Measurements from ENCODE around the gene ABCF2.

The ABCF2 gene

DNA sequence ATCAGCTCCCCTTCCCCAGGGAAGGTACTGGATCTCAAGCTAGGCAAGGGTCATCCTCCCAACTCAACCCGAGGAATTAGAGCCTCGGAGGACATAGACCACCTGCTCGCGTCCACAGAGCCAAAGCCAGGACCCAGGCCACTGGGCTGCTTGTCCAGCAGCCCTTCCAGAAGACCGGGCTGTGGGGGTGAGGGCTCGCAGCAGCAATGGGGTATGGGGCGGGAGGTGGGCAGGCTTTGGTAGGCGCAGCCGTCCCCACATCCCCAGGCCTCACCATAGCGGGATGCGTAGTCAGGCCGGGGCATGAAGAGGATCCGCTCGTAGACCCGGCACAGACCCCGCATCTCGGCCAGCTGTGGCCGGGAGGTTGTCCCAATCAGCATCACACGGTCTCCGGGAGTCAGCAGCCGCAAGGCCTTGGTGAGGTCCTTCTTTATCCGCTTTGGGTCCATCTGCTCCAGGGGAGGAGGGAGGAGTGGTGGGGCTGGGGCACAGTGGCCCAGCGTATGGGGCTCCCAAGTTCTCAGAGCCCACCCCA, 34.9 kb downstream of the ABCF2 start:
- DNase-seq, result no peak

DNA sequence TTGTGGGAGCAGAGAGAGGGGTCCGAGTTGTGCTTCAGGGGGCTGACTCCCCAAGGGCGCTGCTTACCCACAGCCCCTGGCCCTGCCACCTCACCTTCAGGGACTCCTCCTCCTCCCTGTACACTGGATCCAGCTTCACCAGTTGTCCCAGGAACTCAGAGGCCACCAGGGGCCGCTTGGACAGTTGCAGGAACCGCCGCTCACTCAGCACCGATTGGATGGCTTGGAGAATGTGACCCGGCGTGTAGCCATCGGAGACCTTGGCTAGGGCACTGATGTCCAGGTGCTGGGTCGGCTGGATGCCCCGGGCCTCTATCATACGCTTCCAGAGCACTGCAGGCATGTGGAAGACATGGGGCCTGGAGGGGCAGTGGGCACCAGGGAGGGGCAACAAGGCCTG, 35.5 kb downstream of the ABCF2 start:
- no peak for DNase-seq

DNA sequence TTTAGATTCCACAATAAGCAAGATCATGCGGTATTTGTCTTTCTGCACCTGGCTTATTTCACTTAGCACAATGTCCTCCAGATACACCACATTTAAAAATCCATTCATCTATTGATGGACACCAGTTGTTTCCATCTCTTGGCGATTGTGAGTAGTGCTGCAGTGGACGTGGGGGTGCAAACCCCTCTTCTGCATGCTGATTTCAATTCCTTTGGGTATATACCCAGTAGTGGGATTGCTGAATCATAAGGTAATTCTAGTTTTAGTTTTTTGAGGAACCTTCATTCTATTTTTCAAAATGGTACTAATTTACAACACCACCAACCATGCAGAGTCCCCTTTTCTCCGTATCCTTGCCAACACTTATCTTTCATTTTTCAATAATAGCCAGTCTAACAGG, 38.0 kb downstream of the ABCF2 start:
- DNase-seq, result no peak

DNA sequence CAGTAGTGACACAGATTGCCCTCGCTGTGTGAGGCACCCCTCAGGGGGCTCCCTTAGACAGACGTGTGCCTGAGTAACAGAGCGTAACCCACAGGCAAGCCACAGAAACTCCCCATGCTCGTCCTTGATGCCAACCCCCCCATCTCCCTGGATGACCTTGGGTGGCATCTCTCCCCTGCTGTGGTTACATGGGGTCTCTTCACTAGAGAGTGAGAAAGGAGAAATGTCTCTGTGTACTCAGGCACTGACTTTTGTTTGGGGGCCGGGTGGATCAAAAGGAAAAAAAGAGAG, 38.8 kb downstream of the ABCF2 start:
- no peak for DNase-seq

DNA sequence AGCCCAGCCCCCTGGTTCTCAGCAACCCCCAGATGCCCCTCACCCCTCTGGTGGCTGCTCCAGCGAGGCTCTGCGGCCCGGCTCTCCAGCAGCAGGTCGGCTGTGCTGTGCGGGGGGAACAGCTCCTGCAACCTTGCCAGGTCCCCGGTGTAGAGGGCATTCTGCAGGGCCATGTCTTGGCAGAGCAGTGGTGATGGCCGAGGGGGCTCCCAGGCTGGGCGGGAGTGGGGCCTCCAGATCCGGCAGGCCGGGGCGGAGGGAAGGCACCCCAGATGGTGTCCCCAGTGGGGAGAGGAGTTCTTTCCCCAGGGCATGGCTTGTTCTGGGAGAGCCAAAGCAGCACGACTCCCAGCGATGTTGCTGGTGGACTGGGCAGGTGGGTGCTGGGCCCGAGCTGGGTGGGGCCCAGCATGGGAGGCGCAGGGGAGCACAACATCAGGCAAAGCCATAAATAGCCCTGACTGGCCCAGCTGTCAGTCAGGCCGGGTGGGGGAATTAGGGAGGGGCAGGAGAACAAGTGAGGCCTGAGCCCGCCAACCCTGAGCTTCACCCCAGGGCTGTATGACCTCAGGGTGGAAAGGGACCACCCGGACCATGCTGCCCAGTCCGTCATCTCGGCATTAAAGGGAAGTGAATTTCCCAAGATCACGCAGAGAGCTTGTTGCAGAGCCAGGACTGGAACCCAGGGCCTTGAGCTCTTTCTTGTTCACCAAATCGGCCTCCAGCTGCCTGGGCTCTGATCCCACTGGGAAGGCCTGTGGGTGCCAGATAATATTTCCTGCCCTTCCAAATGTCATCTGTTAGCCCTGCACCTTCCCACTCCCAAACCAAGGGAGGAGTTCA, 39.4 kb downstream of the ABCF2 start:
- no peak for DNase-seq

DNA sequence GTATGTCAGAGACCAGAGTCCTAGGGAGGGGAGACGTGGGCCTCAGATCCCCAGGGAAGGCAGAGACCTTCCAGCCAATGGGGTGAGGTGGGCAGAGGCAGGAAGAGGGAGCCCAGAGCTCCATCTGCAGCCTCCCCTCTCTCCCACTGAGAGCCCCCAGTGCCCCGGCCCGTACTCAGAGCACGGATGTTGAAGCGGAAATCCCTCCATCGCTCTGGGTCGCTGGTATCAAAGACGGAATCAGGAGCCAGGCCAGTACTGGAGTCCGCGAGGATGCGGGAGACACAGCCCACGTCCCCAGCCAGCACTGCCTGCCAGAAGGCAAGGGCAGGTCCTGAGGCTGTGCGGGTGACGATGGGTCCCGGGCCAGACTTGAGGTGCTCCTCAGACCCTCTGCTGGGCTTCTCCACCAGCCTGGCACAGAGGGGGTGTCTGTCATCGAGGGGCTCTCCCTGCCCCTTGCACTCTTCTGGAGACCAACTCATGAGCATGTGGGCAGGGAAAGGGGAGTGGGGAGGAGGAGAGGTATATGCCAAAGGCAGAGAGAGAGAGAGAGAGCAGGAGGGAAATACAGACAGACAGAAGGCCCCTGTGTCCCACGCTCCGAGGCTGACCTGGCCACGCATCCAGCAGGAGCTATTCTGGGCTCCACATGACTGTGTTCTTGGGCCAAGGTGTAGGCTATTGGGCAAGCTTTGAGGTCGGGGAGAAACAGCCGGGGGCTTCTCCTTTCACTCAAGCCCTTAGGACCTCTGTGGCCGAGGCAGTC, 40.2 kb downstream of the ABCF2 start, which contains the start of gene ASB10:
ASB10 (minus strand) TSS at position 611 of the 769 bp plus-strand sequence; CDS start at position 491, 120 bp downstream.
- DNase-seq, result no peak

DNA sequence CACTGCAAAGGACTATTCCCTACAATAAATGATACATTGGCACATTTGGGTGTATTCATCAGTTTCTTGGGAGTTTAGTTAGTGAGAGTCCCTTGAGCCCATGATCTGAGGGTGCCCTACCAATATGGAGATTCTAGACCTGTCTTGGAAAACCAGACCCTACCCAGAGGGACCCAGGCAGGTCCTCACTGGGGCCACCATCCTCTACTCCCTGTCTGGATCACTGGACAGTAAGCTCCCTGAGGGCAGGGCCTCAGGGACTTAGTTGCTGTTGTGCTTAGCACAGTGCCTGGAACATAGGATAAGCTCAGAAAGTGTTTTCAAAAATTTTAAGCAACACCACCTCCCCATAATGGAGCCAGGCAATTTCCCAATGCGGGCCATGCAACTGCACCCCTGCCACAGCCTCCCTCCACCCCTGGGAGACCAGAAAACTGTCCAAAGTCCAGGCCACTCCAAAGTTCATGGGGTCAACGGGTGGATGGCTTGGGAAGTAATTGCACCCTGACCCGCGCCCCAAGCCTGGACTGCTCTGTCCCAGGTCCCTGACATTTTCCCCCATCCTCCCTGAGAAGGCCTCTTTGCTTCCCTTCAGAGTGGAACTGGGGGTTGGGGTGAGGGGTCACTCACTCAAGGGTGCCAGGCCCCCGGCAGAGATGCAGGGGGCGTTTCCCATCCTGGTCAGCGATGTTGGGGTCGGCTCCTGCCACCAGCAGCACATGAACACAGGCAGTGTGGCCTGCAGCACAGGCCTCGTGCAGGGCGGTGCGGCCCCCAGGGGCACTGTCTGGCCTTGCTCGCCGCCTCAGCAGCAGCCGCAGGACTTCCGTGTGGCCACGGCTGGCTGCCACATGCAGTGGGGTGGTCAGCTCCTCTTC, 41.0 kb downstream of the ABCF2 start:
- no peak for DNase-seq

DNA sequence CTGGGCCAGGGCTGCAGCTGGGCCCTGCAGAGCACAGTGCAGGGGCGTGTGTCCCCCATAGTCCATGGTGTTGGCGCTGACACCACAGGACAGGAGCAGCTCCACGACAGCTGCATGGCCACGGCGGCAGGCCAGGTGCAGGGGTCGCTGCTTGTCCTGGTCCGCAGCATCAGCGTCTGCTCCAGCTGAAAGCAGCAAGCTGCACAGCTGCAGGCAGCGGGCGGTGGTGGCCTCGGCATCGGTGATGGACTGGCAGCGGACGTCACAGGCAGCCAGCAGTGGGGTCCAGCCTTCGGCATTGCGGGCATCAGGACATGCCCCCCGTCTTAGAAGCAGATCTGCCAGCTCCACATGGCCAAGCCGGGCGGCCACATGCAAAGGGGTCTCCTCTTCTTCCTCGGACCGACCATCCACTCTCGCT, 46.0 kb downstream of the ABCF2 start:
- no peak for DNase-seq

DNA sequence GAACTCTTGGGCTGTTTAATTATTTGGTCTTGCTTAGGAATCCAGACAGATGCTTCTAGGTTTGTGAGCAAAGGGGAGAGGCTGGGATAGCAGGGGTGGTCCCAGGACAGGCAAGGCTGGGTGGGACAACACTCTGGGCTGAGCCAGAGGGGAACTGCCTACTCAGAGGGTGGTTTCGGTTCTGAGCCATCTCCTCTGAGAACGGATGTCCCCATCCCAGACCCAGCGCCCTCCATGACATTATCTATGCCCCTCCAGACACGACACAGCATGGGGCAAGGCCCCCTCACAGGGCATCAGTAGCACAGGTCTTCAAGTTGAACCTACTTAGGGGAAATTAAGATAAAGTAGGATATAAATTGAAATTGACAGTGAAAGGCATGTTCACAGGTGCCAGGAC, 47.1 kb downstream of the ABCF2 start:
- no peak for DNase-seq

DNA sequence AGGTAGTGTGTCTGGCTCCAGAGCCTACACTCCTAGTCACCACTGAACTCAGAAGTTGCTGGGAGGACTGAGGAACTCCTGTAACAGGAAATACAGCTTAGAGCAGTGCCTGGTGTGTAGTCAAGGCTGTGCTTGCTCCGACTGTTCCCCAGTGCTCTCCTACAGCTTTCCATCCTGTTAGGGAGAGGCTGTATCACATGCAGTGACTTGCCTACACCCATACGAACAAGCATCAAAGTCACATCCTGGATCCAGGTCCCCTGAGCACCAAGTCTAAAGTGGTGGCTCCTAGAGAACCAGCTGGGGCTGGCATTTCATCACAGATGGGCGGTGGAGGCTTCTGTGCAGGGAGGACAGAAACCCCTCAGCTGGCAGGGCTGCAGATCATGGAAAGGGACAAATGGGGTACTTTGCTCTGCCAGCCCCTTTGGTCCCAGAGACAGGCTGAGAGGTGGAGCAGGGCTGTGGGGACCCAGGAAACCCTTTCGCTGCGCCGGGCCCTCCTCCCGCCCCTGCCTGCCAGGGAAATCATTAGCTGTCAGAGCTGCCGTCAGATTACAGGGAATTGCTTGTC, 47.6 kb downstream of the ABCF2 start:
- no peak for DNase-seq

DNA sequence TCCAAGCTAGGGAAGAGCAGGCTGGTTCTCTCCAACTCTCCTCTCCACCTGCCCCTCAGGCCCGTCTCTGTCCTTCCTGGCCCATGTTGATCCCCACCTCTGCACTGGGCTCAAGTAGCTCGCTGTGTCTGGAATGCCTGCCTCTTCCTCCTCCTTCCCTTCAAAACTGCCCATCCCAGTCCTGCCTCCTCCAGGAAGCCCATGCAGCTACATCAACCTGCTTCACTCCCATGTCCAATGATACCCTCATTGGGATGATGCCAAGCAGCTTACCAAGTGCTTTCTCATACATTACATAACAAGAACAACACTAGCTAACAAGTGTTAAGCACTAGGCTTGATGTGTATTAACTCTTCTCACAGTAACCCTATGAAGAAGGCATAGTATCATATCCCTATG, 48.2 kb downstream of the ABCF2 start:
- no peak for DNase-seq

DNA sequence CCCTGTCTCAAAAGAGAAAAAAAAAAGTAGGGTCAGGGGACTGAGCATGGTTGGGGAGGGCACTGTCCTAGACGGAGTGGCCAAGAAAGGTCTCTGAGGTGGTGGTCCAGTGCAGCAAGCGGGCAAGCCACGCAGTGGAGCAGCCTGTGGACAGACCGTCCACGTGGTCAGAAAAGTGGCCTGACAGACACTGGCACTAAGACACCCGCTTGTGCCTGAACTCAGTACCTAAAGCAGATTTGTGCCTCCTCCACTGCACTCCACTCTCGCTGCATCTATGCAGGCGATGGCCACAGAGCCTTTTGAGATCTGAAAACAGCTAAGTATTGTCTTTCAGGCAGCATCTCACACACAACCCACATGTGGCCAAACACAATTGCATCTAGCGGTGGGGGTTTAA, 48.8 kb downstream of the ABCF2 start:
- no peak for DNase-seq

DNA sequence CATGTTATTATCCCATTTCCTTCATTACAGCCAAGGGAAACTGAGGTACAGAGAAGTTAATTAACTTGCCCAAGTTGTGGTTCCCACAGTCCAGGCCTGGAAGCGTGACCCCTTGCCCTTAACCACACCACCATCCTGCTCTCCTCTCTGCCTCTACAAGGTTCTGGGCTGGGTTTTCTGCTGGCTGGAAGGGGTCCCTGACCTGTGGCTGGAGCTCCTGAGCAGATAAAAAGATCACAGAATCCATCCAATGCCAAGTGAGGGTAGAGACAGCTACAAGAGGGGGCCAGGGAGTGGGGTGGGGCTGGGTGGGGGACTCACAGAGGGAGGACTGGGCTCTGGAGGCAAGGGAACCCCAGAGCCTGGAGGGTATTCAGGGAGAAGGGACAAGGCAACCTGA, 49.7 kb downstream of the ABCF2 start:
- no peak for DNase-seq

DNA sequence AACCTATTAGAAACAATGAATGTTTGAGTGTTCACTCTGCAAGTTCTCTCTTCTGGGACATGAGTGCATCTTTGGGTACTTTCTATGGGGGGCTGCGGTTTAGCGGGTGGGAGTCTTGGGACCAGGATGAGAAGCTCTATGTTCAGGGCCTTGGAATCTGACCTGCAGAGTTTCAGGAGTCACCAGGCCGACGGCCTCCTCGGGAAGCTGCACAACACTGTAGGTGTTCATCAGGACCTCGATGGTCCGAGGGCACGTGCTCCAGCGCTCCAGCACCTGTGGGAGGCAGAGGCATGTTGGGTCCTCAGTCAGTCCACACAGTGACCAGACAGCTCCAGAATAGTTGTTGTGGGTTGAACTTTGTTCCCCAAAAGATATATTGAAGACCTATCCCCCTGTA, 50.6 kb downstream of the ABCF2 start:
- no peak for DNase-seq

DNA sequence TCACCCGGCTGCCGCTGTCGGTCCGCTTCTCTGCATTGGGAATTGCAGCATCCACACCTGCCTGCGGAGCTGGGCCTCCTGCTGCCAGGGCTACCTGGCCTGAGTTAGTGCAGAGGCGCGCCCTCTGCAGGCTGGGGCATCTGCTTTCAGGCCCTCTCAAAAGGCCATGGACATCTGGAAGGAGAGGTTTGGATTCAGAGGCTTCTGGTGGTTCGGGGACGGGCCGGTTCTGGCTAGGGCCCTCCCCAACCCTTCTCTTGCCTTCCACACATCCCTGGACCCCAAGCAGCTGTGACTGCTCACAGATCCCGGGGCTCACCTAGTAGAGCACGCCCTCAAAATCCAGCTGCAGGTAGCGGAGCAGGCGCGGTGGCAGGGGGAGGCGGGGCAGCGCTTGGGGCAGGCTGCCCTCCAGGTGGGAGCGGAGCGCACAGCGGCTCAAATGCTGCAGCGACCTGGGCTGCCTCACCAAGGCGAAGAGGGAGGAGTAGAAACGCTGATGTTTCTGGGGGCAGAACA, 51.2 kb downstream of the ABCF2 start:
- DNase-seq, result no peak

DNA sequence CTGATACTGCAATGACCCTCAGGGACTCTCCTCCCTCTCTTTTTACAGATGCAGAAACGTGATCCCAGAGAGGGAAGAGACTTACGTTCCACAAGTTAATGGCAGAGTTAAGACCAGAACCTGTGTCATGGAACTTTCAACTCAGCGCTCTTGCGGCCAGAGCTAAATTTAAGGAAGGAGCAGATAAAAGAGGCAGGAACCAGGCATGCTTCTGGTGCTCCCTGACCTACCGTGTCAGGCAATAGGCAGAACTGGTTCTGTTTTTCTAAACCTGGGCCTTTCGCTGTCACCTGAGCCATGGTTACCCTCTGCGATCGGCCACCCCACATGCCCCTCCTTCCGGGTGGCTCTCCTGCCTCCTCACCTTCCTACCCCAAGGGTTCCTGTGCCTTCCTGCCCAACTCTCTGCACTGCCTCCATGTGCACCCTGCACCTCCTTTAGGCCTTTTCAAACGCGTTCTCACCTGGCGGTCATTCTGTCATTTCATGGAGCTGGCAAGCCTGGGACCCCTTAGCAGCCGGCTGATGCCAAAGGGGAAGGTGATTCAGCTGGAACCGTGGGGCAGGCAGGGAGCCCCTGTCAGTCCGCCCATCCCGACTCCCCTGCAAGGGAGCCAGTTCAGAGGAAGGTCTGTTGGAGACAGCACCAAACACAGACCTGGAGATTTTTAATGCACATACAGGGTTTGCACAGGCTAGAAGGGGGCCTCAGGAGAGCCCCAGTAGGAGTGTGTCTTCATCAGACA, 51.8 kb downstream of the ABCF2 start:
- no peak for DNase-seq

DNA sequence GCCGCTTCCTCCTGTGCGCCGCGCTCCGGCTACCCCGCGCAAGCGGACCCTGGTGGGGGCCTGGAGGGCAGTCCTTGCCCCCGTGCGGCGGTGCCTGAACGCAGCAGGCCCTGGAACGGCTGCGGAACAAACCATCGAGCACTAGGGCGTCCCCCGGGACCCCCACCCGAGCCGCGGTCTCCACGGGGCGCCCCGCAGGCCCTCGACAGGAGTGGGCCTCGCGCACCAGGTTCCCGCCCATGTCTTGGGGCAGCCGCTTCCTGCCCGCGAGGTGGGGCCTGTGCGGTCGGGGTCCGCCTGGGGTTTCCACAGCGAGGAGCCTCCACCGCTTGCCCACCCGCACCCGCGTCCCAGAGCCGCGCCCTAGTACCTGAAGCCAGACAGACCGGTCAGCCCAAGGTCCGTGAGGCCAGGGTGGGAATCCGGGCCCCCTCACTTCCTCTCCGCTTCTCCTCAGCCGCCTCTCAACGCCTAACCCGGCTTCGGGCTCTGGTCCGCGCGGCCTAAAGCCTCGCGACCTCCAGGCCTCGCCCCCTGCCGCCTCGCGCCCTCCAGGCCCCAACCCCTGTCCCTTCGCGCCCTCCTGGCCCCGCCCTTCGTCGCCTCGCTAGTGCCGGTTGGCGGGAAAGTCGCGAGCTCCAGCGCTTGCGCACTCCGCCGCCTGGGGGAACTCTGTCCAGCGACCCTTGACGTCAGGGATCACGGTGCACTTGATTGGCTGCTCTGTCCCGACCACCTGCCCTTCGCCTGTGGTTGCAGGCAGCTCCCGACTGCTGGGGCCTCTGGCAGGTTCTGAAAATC, 52.6 kb downstream of the ABCF2 start:
- DNase-seq, result peak in 1 of 2 experiments; percentile 9

DNA sequence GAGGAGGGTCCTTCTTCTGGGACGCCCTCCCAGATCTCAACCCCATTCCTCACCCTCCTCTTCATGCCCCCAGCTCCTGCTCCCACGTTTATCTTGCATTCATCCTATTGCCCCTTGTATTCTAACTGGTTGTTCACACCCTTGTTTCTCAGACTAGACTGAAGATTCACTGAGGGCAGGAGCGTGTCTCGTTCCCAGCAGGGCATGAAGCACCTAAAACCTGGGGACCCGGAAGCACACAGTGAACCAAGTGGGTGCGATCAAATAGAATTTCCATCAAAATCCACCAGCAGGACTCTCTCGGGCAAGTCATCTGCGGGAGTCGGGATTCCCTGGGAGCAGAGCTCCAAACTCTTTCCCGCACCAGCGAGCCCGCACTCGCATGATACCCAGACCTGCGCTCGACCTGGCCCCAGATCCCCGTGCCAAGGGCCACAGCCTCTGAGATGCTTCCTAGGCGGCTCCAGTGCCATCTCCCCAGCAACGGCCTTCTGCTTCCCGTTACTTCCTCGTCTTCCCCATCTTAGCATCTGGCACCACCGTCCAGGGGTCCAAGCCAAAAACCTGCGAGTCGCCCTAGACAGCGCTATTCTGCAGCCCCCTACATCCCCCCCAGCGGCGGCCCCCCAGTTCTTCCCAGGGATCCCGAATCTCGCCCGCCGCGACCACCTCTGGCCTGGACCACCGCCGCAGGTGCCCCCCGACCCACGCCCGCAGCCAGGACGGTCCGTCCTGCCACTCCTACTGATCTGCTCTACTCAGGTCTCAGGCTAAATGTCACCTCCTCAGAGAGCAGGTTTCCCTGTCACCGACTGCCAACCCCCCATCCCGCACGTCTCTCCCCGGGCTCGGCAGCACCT, 53.4 kb downstream of the ABCF2 start:
- DNase-seq, result no peak

DNA sequence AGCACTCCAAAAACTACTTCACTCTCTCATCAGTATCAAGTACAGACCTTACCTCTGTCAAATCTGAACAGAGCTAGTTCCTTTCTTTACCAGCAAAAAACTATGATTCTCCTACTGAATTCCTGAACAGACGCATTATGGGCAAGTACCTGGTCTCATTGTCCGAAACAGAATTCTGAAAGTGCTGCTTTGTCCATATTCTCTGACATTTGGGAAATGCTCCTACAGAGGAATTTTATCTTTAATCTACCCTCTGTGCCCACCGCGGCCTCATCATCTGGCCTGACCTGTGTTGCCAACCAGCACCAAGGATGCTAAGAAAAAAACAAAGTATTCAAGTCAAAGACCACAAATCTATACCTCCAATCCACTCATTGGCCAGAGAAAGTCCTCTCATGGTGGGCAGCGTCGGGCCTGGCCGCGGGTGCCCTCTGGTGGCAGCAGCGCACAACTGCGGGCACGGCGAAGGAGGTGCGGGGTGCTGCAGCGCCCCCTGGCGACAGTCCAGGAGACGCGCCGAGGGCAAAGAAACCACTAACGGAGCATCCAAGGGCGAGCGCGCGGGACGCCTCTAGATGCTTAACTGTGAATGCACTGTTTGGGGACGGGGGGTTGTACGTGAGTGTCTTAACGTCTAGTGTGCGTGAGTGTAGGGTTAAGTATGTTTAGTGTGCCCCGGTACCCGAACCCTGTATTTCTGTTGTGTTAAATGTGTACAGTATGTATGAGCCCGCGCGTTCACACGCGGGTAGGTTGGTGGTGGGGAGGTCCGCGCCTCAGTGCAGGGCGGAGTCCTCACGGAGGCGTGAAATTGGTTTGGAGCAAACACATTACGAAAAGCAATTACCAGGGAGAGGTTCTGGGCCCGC, 54.5 kb downstream of the ABCF2 start:
- DNase-seq, result peak; percentile 25 to 60
